SU-DHL-6 (cell line): ENCODE data around the gene TPPP3.

Experiments
- H2AFZ ChIP-seq: fragments of 200-600 bp; sonication (generic); 2 replicates; pipeline ENCODE4 v1.6.1; 2014; ENCODE audit warnings: low read depth, mild to moderate bottlenecking, moderate library complexity, mixed read lengths, antibody characterized with exemption, low read length; ENCODE audit not compliant: severe bottlenecking
- H3F3A ChIP-seq: fragments of 200-600 bp; shearing (Covaris generic); 2 replicates; pipeline ENCODE4 v1.6.0; 2016; ENCODE audit warnings: antibody characterized with exemption, mild to moderate bottlenecking; ENCODE audit not compliant: insufficient read depth
- H3K27ac ChIP-seq: fragments of 200-600 bp; sonication (generic); 2 replicates; pipeline ENCODE4 v1.5.1; 2016; ENCODE audit warnings: low read depth, mild to moderate bottlenecking, low read length, moderate library complexity, mixed read lengths
- H3K27me3 ChIP-seq: fragments of 200-600 bp; sonication (generic), shearing (Covaris generic); 2 replicates; pipeline ENCODE4 v1.6.0; 2014; ENCODE audit warnings: mild to moderate bottlenecking, low read length
- H3K36me3 ChIP-seq: fragments of 200-600 bp; sonication (generic); 2 replicates; pipeline ENCODE4 v1.6.1; 2014; ENCODE audit warnings: mild to moderate bottlenecking, low read length, mixed read lengths
- H3K4me2 ChIP-seq: fragments of 300-600, 200-600 bp; shearing (Covaris generic), sonication (generic); 2 replicates; pipeline ENCODE4 v1.6.0; 2014; ENCODE audit warnings: low read length, low read depth, mild to moderate bottlenecking; ENCODE audit not compliant: poor library complexity, severe bottlenecking
- H3K4me3 ChIP-seq: fragments of 200-600 bp; sonication (generic); 2 replicates; pipeline ENCODE4 v1.5.1; 2014; ENCODE audit warnings: antibody characterized with exemption, low read length, mild to moderate bottlenecking, mixed read lengths; ENCODE audit not compliant: insufficient read depth, poor library complexity, severe bottlenecking
- H3K79me2 ChIP-seq: fragments of 200-600 bp; sonication (generic); 2 replicates; pipeline ENCODE4 v1.6.1; 2014; ENCODE audit warnings: mild to moderate bottlenecking, low read length, moderate library complexity; ENCODE audit not compliant: insufficient read depth
- H3K9ac ChIP-seq: fragments of 200-600 bp; sonication (generic); 2 replicates; pipeline ENCODE4 v1.7.0; 2014; ENCODE audit warnings: mild to moderate bottlenecking, low read length
- H3K9me2 ChIP-seq: fragments of 200-600 bp; sonication (generic); replicated peaks from 2 replicates; pipeline ENCODE4 v1.6.1; 2014; ENCODE audit warnings: low read length; ENCODE audit not compliant: insufficient read depth
- H3K9me3 ChIP-seq: fragments of 200-600 bp; sonication (generic); 2 replicates; pipeline ENCODE4 v1.6.1; 2014; ENCODE audit warnings: low read length, mixed read lengths; ENCODE audit not compliant: insufficient read depth
- H4K20me1 ChIP-seq: fragments of 200-600 bp; sonication (generic); 2 replicates; pipeline ENCODE4 v1.6.1; 2014; ENCODE audit warnings: low read depth, mild to moderate bottlenecking, antibody characterized with exemption, low read length, moderate library complexity, mixed read lengths
- EZH2phosphoT487 ChIP-seq: fragments of 200-600 bp; sonication (generic), shearing (Covaris generic); conservative IDR thresholded peaks from 2 replicates; pipeline ENCODE4 v1.6.1; 2018; ENCODE audit warnings: mild to moderate bottlenecking, antibody characterized with exemption, low read length, moderate library complexity, mixed read lengths
- TF ChIP-seq, protein P1 (sequence below): fragments of 200-600 bp; sonication (generic); IDR thresholded peaks from one replicate; pipeline ENCODE4 v1.5.1; 2017; ENCODE audit warnings: antibody characterized with exemption, mild to moderate bottlenecking, low read length, moderate library complexity; ENCODE audit not compliant: insufficient read depth, poor library complexity, severe bottlenecking

TPPP3 gene

GRCh38 chr16:67441271-67441753 is 48.0 kb upstream of the TPPP3 start:
- Histone ChIP-seq H3K9me3 (no peaks in the 10 kb centered on the region), H3K27me3 (no peaks in the 10 kb centered on the region), H3F3A (no peaks in the 10 kb centered on the region), H3K36me3 (no peaks in the 10 kb centered on the region), H3K9ac (no peak overlapping the region), H3K4me3 (no peak overlapping the region), H4K20me1 (no peaks in the 10 kb centered on the region), H3K9me2 (no peaks in the 10 kb centered on the region), H2AFZ (no peak overlapping the region), H3K4me2 (no peak overlapping the region), H3K79me2 (no peaks in the 10 kb centered on the region; the same call in 1 of the 2 replicates), H3K27ac (no peak overlapping the region)
- TF ChIP-seq EZH2phosphoT487, result no peak
- TF ChIP-seq, protein P1, sequence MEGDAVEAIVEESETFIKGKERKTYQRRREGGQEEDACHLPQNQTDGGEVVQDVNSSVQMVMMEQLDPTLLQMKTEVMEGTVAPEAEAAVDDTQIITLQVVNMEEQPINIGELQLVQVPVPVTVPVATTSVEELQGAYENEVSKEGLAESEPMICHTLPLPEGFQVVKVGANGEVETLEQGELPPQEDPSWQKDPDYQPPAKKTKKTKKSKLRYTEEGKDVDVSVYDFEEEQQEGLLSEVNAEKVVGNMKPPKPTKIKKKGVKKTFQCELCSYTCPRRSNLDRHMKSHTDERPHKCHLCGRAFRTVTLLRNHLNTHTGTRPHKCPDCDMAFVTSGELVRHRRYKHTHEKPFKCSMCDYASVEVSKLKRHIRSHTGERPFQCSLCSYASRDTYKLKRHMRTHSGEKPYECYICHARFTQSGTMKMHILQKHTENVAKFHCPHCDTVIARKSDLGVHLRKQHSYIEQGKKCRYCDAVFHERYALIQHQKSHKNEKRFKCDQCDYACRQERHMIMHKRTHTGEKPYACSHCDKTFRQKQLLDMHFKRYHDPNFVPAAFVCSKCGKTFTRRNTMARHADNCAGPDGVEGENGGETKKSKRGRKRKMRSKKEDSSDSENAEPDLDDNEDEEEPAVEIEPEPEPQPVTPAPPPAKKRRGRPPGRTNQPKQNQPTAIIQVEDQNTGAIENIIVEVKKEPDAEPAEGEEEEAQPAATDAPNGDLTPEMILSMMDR, result no peak

GRCh38 chr16:67438824-67439393 is 45.6 kb upstream of the TPPP3 start:
- Histone ChIP-seq H3K4me3 (no peak overlapping the region), H3K36me3 (no peaks in the 10 kb centered on the region), H4K20me1 (no peaks in the 10 kb centered on the region), H3K79me2 (no peaks in the 10 kb centered on the region), H3F3A (no peaks in the 10 kb centered on the region), H3K27ac (no peak overlapping the region), H3K4me2 (no peak overlapping the region), H3K27me3 (no peaks in the 10 kb centered on the region), H3K9ac (no peak overlapping the region), H3K9me3 (no peaks in the 10 kb centered on the region), H3K9me2 (no peaks in the 10 kb centered on the region), H2AFZ (no peak overlapping the region)
- TF ChIP-seq, protein P1, result no peak
- TF ChIP-seq EZH2phosphoT487, result no peak

- Histone ChIP-seq H3K4me3 (no peak overlapping the region), H3F3A (no peaks in the 10 kb centered on the region), H3K36me3 (no peaks in the 10 kb centered on the region), H3K79me2 (no peaks in the 10 kb centered on the region), H3K27me3 (no peaks in the 10 kb centered on the region), H3K4me2 (no peak overlapping the region), H3K27ac (no peak overlapping the region), H3K9me3 (no peaks in the 10 kb centered on the region), H3K9ac (no peak overlapping the region), H4K20me1 (no peaks in the 10 kb centered on the region), H2AFZ (no peak overlapping the region), H3K9me2 (no peaks in the 10 kb centered on the region)
- TF ChIP-seq EZH2phosphoT487, result no peak
- TF ChIP-seq, protein P1, result no peak
These were observed 44.9 kb upstream of the TPPP3 start for GRCh38 chr16:67438098-67438791.
